GM11168 (cell line): ENCODE measurements around the gene COL27A1.
"Not testable (repeated sequence)": the region's sequence is repeated elsewhere in the genome, so short reads cannot be mapped to it uniquely, and the experiment has no call there.

Experiments used
- in situ Hi-C: fragments of 300-500 bp; cut with MboI; formaldehyde crosslinking; loops from one replicate; pipeline ENCODE4 v1.12.0; 2022; ENCODE audit warnings: low sequenced_read_pairs; ENCODE audit not compliant: unreplicated experiment

Gene COL27A1

DNA sequence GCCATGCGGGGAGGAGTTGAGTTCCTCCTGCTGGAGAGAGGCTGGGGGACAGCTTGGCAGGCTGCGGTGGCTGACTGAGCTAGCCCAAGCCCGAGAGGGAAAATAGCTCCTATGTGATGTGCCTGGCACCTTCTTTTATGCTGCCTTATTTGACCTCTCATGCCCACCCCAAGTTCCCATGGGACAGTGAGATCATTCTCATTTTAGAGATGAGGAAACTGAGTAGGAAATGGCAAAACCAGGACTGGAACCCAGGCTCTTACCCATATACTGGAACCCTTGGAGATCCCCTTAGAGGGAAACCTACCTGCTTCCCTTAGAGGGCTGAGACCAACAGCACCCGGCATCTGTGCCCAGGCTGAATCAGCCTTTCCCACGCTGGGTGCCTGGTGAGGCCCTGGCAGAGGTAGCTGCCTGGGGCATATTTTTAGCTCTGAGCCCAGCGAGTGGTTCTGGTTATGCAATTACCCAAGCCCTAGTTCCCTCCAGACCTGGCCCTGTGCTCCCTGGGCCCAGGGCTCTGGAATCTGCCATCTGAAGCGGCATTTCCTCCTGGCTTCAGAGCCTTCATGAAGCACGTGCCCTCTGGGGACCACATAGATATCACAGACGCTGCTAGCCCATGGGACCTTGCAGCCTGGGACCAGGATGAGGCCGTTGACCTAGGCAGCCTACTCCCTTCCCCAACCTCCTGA is 23.6 kb downstream of the COL27A1 start:
- in situ Hi-C loops, result no loop called here

GRCh38 chr9:114179516-114179915 is 24.2 kb downstream of the COL27A1 start:
- in situ Hi-C loops, result no loop called here

GRCh38 chr9:114180696-114181606 is 25.6 kb downstream of the COL27A1 start:
- in situ Hi-C loops, result no loop called here

DNA sequence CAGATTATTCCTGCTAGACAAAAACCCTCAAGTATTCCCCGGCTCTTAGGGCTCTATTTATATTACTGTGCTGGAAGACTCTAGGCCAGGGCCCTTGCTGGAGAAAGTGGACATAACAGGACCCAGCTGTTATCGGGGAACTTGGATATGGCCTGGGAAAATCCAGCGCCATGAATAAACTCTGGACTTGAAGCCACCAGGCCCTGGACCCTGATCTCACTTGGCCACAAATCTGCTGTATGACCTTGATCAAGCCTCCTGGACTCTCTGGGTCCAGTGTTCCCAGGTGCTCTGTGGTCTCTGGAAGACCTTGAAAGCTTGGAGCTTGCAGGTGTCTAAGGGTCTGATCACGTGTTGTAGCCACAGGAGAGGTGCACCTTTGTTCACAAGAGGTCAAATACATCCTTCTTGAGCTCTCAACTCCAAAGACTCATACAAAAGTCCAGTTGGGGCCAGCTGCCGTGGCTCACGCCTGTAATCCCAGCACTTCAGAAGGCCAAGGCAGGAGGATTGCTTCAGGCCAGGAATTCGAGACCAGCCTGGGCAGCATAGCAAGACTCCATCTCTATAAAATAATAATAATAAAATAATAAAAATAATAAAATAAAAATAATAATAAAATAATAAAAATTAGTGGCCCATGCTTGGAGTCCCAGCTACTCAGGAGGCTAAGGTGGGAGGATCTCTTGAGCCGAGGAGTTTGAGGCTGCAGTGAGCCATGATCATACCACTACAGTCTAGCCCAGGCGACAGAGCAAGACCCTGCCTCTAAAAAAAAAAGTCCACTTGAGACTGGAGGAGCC is 26.5 kb downstream of the COL27A1 start:
- in situ Hi-C loops, result no loop called here

DNA sequence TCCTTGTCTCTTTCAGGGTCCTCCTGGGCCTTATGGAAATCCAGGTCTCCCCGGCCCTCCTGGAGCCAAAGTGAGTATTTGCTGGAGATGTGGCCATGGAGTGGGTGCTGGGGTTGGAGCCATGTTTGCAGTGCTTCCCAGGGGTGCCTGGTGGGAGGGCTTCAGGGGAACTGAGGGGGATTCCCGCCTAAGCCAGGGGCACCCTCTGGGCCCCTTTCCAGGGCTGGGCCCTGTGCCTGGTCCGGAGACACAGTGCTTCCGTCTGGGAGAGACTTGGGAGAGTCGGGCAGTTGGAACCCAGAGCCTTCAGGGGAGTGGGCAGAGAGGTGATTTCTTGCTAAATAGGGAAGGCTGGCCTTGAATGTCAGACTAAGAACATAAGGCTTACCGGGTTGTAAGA is 27.7 kb downstream of the COL27A1 start:
- in situ Hi-C loops, result no loop called here

GRCh38 chr9:114184071-114184470 is 28.7 kb downstream of the COL27A1 start:
- in situ Hi-C loops, result no loop called here

DNA sequence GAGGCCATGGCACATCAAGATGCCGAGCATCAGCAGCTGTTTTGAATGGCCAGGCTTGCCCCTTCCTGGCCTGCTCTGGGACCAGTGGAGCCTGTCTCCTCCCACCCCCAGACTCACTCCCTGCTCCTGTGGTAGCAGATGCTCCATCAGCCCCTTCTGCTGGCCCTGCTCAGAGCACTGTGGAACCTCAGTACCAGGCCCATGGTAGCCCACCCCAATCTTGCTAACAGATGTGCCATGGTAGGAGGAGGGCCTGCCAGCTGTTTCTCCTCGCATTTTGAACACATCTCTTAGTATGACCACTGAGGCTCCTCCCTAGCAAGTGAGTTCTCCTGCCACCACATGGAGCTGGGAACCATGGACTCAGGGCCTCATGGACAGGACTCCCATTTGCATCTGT is 29.5 kb downstream of the COL27A1 start:
- in situ Hi-C loops, result no loop called here

DNA sequence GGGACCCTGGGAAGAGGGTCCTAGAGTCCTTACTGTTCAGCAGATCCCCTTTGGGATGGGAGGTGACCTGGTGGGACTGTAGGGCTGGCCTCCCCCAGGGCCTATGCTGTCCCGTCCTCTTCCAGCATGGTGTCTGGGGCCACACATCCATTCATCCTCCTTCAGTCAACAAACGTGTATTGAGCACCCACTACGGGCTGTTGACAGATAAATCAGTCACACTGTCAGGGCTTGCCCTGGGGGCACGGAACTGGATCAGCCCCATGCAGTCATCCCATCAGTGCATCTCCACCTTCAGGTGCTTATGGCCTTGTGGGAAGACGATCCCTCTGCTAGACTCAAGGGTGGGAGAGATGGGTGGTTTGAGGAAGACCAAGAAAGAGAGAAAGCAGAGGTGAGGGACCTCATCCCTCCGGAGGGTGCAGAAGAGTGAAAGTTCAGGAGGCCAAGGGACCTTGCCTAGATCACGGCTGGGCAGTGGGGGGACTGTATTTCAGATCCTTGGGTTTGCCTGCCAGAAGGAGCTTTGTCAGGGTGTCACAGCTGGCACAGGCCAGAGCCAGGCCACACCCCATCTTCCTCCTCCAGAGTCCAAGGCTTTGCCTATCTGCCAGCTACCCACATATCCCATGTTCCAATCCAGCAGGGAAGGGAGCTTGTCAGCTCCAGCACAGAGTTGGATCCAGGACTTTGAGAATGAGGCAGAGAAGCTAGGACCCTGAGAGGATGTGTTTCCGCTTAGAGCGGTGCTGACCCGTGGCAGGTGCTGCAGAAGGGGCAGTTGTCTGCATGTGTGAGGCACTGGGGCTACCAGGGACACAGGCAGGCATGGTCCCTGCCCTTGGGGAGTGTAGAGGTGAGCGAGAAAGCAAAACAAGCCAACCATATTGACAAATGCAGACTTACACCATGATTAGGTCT is 30.5 kb downstream of the COL27A1 start:
- in situ Hi-C loops, result no loop called here

DNA sequence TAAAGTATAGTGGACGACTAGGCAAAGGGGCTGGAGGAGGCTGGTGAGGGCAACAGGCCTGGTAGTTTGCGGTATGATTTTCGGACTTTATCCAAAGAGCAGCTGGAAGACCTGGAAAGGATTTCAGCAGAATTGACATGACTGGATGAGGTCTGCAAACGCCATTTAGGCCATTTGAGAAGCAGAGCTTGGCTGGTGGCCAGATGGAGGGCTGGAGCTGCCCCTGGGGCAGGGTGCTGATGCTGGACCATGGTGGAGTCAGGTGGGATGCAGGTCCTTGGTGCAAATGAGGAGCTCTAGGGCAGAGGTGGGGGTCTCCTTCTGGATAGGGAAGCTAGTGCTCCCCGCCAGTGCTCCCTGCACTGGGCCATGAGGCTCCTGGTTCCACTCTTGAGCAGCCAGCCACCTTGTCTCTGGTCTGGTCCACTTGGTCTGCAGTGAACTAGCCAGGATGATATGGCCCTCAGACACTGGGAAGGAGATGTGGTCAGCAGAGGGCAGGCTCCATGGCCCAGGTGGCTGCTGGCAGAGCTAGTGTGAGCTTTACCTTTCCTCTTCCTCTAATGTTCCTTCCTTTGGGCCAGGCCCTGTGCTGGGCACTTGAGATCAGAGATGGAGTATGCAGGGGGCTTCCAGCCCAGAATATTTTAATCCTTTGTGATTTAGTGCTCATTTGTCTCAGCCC is 31.4 kb downstream of the COL27A1 start:
- in situ Hi-C loops, result no loop called here

DNA sequence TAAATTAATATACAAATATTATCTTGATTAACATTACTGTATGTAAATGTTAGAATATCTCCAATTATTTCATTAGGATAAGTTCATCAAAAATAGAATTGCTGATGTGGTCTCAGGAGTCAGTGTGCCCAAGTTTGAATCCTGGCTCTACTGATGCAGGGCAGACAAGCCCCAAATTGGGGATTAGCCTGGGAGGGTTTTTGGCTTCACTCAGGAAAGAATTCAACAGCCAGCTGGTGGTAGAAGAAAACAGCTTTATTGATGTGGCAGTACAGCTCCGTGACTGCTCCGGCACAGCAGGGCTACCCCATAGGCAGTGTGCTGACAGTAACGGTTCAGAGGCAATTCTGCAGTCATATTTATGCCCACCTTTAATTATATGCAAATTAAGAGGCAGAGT is 32.5 kb downstream of the COL27A1 start:
- in situ Hi-C loops, result no loop called here

GRCh38 chr9:114189823-114190562 is 34.7 kb downstream of the COL27A1 start:
- in situ Hi-C loops, result no loop called here

GRCh38 chr9:114190563-114190905 is 35.2 kb downstream of the COL27A1 start:
- in situ Hi-C loops, result no loop called here

- in situ Hi-C loops, result not testable (repeated sequence)
Measured at GRCh38 chr9:114191402-114191801, 36.1 kb downstream of the COL27A1 start.

GRCh38 chr9:114192539-114192938 is 37.2 kb downstream of the COL27A1 start:
- in situ Hi-C loops, result no loop called here

GRCh38 chr9:114193090-114193489 is 37.8 kb downstream of the COL27A1 start:
- in situ Hi-C loops, result no loop called here

DNA sequence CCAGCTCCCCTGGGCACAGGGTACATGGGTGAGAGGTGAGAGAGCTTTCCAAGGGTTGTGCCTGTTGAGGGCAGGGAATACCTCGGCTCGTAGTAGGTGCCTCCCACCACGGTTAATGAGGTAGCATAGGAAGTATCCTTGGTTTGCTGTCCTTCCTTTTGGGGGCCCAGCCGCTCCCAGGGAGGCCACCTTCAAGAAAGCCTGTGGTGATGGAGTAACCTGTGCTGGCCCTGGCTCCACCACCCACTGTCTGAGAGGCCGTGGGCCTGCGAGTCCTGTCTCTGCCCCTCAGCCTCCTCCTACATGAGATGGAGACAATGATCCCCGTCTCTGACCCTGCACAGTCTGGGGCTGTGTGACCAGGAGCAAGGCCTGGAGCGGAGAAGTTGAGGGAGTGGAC is 40.8 kb downstream of the COL27A1 start:
- in situ Hi-C loops, result no loop called here

DNA sequence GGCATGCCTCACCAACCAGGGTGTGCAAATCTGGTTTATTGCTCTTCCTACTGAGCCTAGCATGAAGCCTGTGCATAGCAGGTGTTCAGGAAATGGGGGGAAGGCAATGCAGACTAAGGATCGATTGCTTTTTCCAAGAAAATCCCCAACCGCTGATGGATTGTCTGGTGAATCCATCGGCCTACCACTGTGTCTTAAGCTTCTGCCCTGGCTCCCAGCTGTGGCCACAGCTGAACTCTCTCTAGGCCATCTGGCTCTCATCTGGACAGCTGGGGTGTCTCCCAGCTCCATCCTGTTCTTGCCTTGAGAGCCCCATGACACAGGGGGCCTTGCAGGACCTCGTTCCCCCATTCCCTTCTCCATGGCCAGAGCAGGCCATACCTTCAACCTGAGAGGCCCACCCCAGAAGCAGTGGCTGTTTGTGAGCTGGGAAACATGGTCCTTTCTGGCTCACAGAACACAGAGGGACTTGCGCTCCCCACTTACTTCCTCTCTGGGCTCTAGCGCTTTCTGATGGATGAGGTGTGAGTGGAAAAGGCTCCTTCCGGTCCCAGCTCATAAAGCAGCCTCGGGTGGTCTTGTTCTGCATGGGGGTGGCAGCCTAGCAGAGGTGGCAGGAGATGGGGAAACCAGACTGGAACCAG is 41.8 kb downstream of the COL27A1 start:
- in situ Hi-C loops, result no loop called here
